Transverse colon (tissue), 4 donors: ENCODE measurements around the gene U2AF2. TPM values are rescaled to one million over a fixed set of nuclear protein-coding genes. Genes with fewer than 3 reads are reported as not detected.

Source experiments
- DNase-seq: peaks from one replicate; pipeline ENCODE4 v3.0.0-alpha.2; 2019
- H3K27ac ChIP-seq, 4 donors: fragments of 200-600 bp; sonication (generic); 2 replicates each; pipeline ENCODE4 v1.5.1; 2016 to 2018; ENCODE audit warnings: inconsistent platforms in 4 of 4
- H3K27me3 ChIP-seq: fragments of 200-600 bp; sonication (generic); 2 replicates; pipeline ENCODE4 v1.5.1; 2017; ENCODE audit warnings: inconsistent platforms
- H3K36me3 ChIP-seq, 4 donors: fragments of 200-600 bp; sonication (generic); 2 replicates each; pipeline ENCODE4 v1.5.1; 2017 to 2019; ENCODE audit warnings: inconsistent platforms in 4 of 4
- H3K4me1 ChIP-seq, 4 donors: fragments of 200-600 bp; sonication (generic); 2 replicates each; pipeline ENCODE4 v1.5.1; 2017 to 2020; ENCODE audit warnings: inconsistent platforms in 4 of 4
- H3K4me3 ChIP-seq, 4 donors: fragments of 200-600 bp; sonication (generic); 1 replicate in 1 of 4; 2 replicates in 3 of 4; pipeline versions ENCODE4 v1.5.1 to v1.6.1; 2017 to 2019; ENCODE audit warnings: inconsistent platforms in 4 of 4
- H3K9me3 ChIP-seq, 2 donors: fragments of 200-600 bp; sonication (generic); 2 replicates each; pipeline ENCODE4 v1.5.1; 2017 to 2019; ENCODE audit warnings: inconsistent platforms in 2 of 2
- CTCF ChIP-seq, 5 experiments: fragments of 200-600 bp in 3 of 5; fragments of 450-650 bp in 2 of 5; sonication (generic) in 3 of 5; IDR thresholded peaks; 1 replicate in 2 of 5; 2 replicates in 3 of 5; pipeline ENCODE4 v1.5.1; 2016 to 2017; ENCODE audit warnings: antibody characterized with exemption in 5 of 5, inconsistent platforms in 3 of 5, mild to moderate bottlenecking in 2 of 5, moderate library complexity in 1 of 5
- EP300 ChIP-seq: sonication (generic); formaldehyde crosslinking; IDR thresholded peaks from one replicate; pipeline ENCODE4 v1.6.1; 2017; ENCODE audit warnings: antibody characterized with exemption, low read depth
- POLR2A ChIP-seq: fragments of 450-650 bp; IDR thresholded peaks from one replicate; pipeline ENCODE4 v1.6.1; 2016; ENCODE audit warnings: antibody characterized with exemption, mild to moderate bottlenecking, moderate library complexity
- POLR2AphosphoS5 ChIP-seq, 3 donors: sonication (generic); formaldehyde crosslinking; IDR thresholded peaks; one replicate each; pipeline ENCODE4 v1.6.1; 2016; ENCODE audit warnings: antibody characterized with exemption in 3 of 3
- WGBS, 2 donors: methylation state at CpG; one replicate each; pipeline ENCODE4 v1.1.5; 2018; ENCODE audit warnings: low coverage in 1 of 2; 5-methylcytosine and 5-hydroxymethylcytosine counted together
- in situ Hi-C, 4 donors: fragments of 200-750 bp; cut with MboI; loops; one replicate each; pipeline versions ENCODE4 v1.15.0 to v1.15.1; 2017; ENCODE audit warnings: low sequenced_read_pairs in 3 of 4, low pct_ligation_motif_present in 1 of 4, low pct_unique_long_range_greater_than_20kb in 1 of 4
- intact Hi-C: fragments of 100-400 bp; cut with DNase I; formaldehyde crosslinking; loops from one replicate; pipeline ENCODE4 v1.15.1; 2023; ENCODE audit warnings: low total_unique reads
- total RNA-seq, 4 donors: library from RNA; depleted of rRNA; stranded (reverse); fragments of >200 nt; gene quantifications; one replicate each; pipeline ENCODE4 v1.1.0, GENCODE V29; 2016

U2AF2 gene
- total RNA-seq, 4 donors from 2014 or later: 112 to 185 (median 130) TPM

DNA sequence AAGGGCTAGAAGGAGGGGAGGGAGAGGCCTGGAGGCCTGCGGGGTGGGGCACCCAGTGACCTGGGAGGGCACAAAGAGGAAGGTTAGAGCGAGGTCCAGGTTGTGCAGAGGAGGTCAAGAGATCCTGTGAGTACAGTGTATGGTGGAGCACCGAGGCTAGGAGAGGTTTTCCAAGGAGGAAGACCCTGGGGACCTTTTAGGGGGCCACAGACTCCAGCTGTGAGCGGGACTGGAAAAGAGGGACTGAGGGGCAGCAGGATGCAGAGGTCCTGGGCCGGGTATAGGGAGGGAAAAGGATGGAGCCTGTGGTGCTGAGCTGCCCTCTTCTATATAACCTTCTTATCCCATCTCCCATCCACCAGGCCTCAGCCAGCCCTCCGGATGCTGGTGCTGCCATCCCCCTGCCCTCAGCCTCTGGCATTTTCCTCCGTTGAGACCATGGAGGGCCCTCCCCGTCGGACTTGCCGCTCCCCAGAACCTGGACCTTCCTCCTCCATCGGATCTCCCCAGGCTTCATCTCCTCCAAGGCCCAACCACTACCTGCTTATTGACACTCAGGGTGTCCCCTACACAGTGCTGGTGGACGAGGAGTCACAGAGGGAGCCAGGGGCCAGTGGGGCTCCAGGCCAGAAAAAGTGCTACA is 10.5 kb upstream of the U2AF2 start:
- peak overlapping the region; percentile 89 to 99 (median 94) for H3K4me3 ChIP-seq
- H3K36me3 ChIP-seq: no peaks in the 10 kb centered on the region
- 46 to 70% methylated on average over 7 to 12 of the region's 12 CpGs for WGBS, 2 donors
- H3K27me3 ChIP-seq: no peaks in the 10 kb centered on the region
- TF ChIP-seq POLR2A (no peak), EP300 (no peak), POLR2AphosphoS5 (IDR thresholded peaks at IDR 0.05) (no peak), CTCF (IDR thresholded peaks at IDR 0.05) (no peak)
- peaks cover 25 to 62% (median 55%) of the 10 kb centered on the region in 4 donors for H3K4me1 ChIP-seq
- no peaks in the 10 kb centered on the region for H3K9me3 ChIP-seq
- no peak for DNase-seq
- in situ Hi-C loops: no loop called here
- peak overlapping the region; percentile 93 to 98 (median 95) for H3K27ac ChIP-seq
- intact Hi-C loops: no loop called here

DNA sequence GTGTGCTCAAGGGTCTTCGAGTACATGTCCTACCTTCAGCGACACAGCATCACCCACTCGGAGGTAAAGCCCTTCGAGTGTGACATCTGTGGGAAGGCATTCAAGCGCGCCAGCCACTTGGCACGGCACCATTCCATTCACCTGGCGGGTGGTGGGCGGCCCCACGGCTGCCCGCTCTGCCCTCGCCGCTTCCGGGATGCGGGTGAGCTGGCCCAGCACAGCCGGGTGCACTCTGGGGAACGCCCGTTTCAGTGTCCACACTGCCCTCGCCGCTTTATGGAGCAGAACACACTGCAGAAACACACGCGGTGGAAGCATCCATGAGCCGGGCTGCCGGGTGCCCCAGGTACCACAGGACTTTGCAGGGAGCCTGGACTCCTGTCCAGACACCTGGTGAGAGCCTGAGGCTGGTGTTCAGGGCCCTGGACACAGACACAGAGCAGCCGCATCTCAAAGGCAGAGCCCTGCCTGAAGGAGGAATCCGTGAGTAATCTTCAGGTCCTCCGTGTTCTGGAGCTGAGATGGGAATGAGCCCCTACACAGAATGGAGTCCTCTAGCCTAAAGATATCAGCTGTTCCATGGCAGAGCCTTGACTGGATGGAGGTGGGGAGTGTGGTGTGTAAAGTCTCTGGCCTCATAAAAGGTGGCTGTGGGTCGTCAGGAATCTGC is 9.9 kb upstream of the U2AF2 start:
- no peaks in the 10 kb centered on the region for H3K36me3 ChIP-seq
- DNase-seq: no peak
- H3K4me1 ChIP-seq: peaks cover 25 to 60% (median 53%) of the 10 kb centered on the region in 4 donors
- TF ChIP-seq EP300 (no peak), CTCF (IDR thresholded peaks at IDR 0.05) (no peak), POLR2A (no peak), POLR2AphosphoS5 (IDR thresholded peaks at IDR 0.05) (no peak)
- H3K4me3 ChIP-seq: no peak overlapping the region
- no peaks in the 10 kb centered on the region for H3K9me3 ChIP-seq
- intact Hi-C loops: no loop called here
- WGBS, 2 donors: 87% methylated on average over 25 of the region's 28 CpGs; no CpG with 5 or more reads in 1 of the 2 donors
- no peaks in the 10 kb centered on the region for H3K27me3 ChIP-seq
- no peak overlapping the region for H3K27ac ChIP-seq
- in situ Hi-C loops: no loop called here

GRCh38 chr19:55645512-55645881 is 9.3 kb upstream of the U2AF2 start:
- Histone ChIP-seq H3K9me3 (no peaks in the 10 kb centered on the region), H3K27ac (no peak overlapping the region), H3K4me1 (peaks cover 20 to 55% (median 48%) of the 10 kb centered on the region in 4 donors), H3K4me3 (no peak overlapping the region), H3K27me3 (no peaks in the 10 kb centered on the region), H3K36me3 (no peaks in the 10 kb centered on the region)
- DNase-seq: no peak
- intact Hi-C loops: no loop called here
- TF ChIP-seq CTCF (IDR thresholded peaks at IDR 0.05) (no peak), POLR2A (no peak), POLR2AphosphoS5 (IDR thresholded peaks at IDR 0.05) (no peak), EP300 (no peak)
- WGBS, 2 donors: 40 to 66% methylated on average over 1 to 5 of the region's 5 CpGs
- in situ Hi-C loops: no loop called here

- no peaks in the 10 kb centered on the region for H3K27me3 ChIP-seq
- intact Hi-C loops: no loop called here
- 41 to 66% methylated on average over 7 to 14 of the region's 14 CpGs for WGBS, 2 donors
- H3K9me3 ChIP-seq: no peaks in the 10 kb centered on the region
- H3K36me3 ChIP-seq: no peaks in the 10 kb centered on the region
- H3K4me1 ChIP-seq: peaks cover 20 to 47% (median 41%) of the 10 kb centered on the region in 4 donors
- TF ChIP-seq CTCF (IDR thresholded peaks at IDR 0.05) (no peak), EP300 (no peak), POLR2AphosphoS5 (IDR thresholded peaks at IDR 0.05) (no peak), POLR2A (no peak)
- peak overlapping the region; percentile 82 to 91 (median 86) for H3K27ac ChIP-seq
- in situ Hi-C loops: no loop called here
- H3K4me3 ChIP-seq: peak overlapping the region; percentile 58 to 87 (median 74)
- no peak for DNase-seq
Measured at GRCh38 chr19:55646889-55647731, 7.7 kb upstream of the U2AF2 start.
